HepG2 (cell line): ENCODE measurements around the gene MMS19. TPM values are rescaled to one million over a fixed set of nuclear protein-coding genes. Genes with fewer than 3 reads are reported as not detected.

Source experiments
- AGO1 ChIP-seq: fragments of 200-400 bp; formaldehyde crosslinking; IDR thresholded peaks from 2 replicates; pipeline ENCODE4 v1.6.1; 2017; ENCODE audit warnings: mild to moderate bottlenecking, low read depth, low read length, moderate library complexity; ENCODE audit not compliant: poor library complexity, severe bottlenecking
- MAFF ChIP-seq: IDR thresholded peaks from 2 replicates; pipeline ENCODE4 v1.6.1; 2011; ENCODE audit warnings: low read depth, low read length, improper control_type of control experiment
- MAFK ChIP-seq, 2 experiments: IDR thresholded peaks in 1 of 2; conservative IDR thresholded peaks in 1 of 2; 2 replicates each; pipeline ENCODE4 v1.6.1; 2011; ENCODE audit warnings: improper control_type of control experiment in 2 of 2, low read length in 2 of 2
- NFE2L2 ChIP-seq: fragments of 150-350 bp; IDR thresholded peaks from 2 replicates; pipeline ENCODE4 v1.6.1; 2014; ENCODE audit warnings: low read length
- TAF1 ChIP-seq: sonication (generic); formaldehyde crosslinking; IDR thresholded peaks from 2 replicates; pipeline ENCODE4 v1.4.0; 2020; ENCODE audit warnings: missing genetic modification reagents
- THRA ChIP-seq: sonication (generic); formaldehyde crosslinking; IDR thresholded peaks from 2 replicates; pipeline ENCODE4 v1.4.0; 2020; ENCODE audit warnings: missing genetic modification reagents, borderline replicate concordance
- ZFX ChIP-seq: sonication (generic); formaldehyde crosslinking; IDR thresholded peaks from 2 replicates; pipeline ENCODE4 v1.4.0; 2020; ENCODE audit warnings: mild to moderate bottlenecking, low read depth, missing genetic modification reagents, moderate library complexity
- ZNF687 ChIP-seq: sonication (generic); formaldehyde crosslinking; IDR thresholded peaks from 2 replicates; pipeline ENCODE4 v1.5.1; 2020; ENCODE audit warnings: mild to moderate bottlenecking, missing genetic modification reagents, moderate library complexity
- ZNF768 ChIP-seq: sonication (generic); formaldehyde crosslinking; IDR thresholded peaks from 2 replicates; pipeline ENCODE4 v1.4.0; 2020; ENCODE audit warnings: missing genetic modification reagents
- polyA plus RNA-seq, 8 experiments: library from polyadenylated mRNA; depleted of rRNA in 3 of 8; stranded (reverse) in 7 of 8; unstranded in 1 of 8; fragments of >200 nt; fragmentation: Illumina TruSeq in 4 of 8; extraction: Trizol in 4 of 8; gene quantifications; 2 replicates each; pipeline versions ENCODE4 v1.2.1 to v1.2.3, GENCODE V29; 2011 to 2016; ENCODE audit warnings: low read depth in 4 of 8, missing spikeins in 1 of 8, mixed read lengths in 1 of 8; ENCODE audit not compliant: insufficient read depth in 1 of 8
- total RNA-seq, 5 experiments: library from RNA; depleted of rRNA; stranded (reverse); fragments of >200 nt; fragmentation: Illumina TruSeq; extraction: Trizol; gene quantifications; 2 replicates each; pipeline ENCODE4 v1.2.3, GENCODE V29; 2016; ENCODE audit warnings: low read depth in 1 of 5

MMS19 gene
- total and polyA plus RNA-seq, 2 of the 13 experiments (the other 11 are each of a cell fraction or from before 2014, with no cell fraction given): 76.4 to 107 TPM

- no peak for TF ChIP-seq AGO1
- TF ChIP-seq MAFF: peak; percentile 52
- 0 out of 2 replicates have a peak, but pooled peaks have one; percentile 19 for TF ChIP-seq ZFX (CRISPR knock-in tag)
- TF ChIP-seq TAF1 (CRISPR knock-in tag): no peak
- peak; percentile 35 to 41; a peak in 1 of 4 replicates for TF ChIP-seq MAFK (conservative IDR thresholded peaks at IDR 0.05 in 1 of 2, IDR thresholded peaks at IDR 0.05 in 1 of 2; ENCODE audit: low read length in 2 of 2)
- TF ChIP-seq NFE2L2: no peak; the same call in 1 of the 2 replicates
- no peak for TF ChIP-seq ZNF768 (CRISPR knock-in tag)
- TF ChIP-seq THRA (CRISPR knock-in tag): peak; percentile 17; the same call in 1 of the 2 replicates
- peak; percentile 44; the same call in 1 of the 2 replicates for TF ChIP-seq ZNF687 (CRISPR knock-in tag)
These were observed 85.3 kb downstream of the MMS19 start (continued) for GRCh38 chr10:97412891-97413304.
